PFSK-1 (cell line): ENCODE data around the gene PLEKHA6.

Experiments used
- FOXP2 ChIP-seq: optimal IDR thresholded peaks from 2 replicates; pipeline ENCODE3; 2011; ENCODE audit warnings: borderline replicate concordance, control low read depth, inconsistent platforms; ENCODE audit not compliant: insufficient read depth; ENCODE audit errors: extremely low read length, extremely low read depth
- POLR2AphosphoS5 ChIP-seq: IDR thresholded peaks from 2 replicates; pipeline ENCODE4 v1.6.1; 2012; ENCODE audit warnings: low read depth, mild to moderate bottlenecking, control low read depth, low read length, moderate library complexity
- SIN3A ChIP-seq: IDR thresholded peaks from 2 replicates; pipeline ENCODE4 v1.6.1; 2012; ENCODE audit warnings: mild to moderate bottlenecking, low read length, moderate library complexity, borderline replicate concordance; ENCODE audit not compliant: insufficient read depth
- TAF1 ChIP-seq: IDR thresholded peaks from 2 replicates; pipeline ENCODE4 v1.6.1; 2012; ENCODE audit warnings: low read length, control low read depth, borderline replicate concordance; ENCODE audit not compliant: insufficient read depth
- TF ChIP-seq, protein P1 (sequence below), 2 experiments: IDR thresholded peaks; 2 replicates each; pipeline versions ENCODE4 v1.6.1 to v1.8.0; 2011 to 2012; ENCODE audit warnings: low read depth in 2 of 2, low read length in 2 of 2, control low read depth in 1 of 2, inconsistent platforms in 1 of 2, mild to moderate bottlenecking in 1 of 2, moderate library complexity in 1 of 2; ENCODE audit not compliant: insufficient read depth in 1 of 2

Gene PLEKHA6

DNA sequence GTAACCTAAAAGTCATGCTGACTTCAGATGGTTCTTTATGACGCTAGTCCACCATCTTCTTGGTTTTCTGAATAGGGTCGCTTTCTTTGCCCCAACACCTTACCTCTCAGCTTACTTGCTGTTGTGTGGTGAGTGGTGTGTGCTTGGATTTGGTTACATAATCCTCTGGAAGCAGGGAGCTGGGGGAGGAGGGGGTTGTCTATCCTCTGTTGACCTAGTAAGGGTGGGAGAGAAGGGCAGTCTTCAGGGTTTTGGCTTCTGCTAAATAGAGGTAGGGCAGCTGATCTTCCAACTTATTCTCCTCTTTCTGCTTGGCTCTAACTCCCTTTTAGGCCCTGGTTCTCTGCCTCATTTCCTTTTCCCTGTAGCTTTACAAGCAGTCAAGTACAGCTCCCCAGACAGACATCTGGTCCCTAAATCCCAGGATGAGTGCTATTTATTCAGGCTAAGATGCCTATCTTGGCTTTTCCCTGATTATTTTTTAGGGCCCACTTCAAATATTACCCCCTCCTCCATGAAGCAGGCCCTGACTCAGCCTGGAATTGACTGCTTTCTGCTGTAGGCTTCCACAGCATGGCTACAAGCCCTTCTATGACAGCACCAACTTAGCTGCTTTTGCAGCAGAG is 187.2 kb downstream of the PLEKHA6 start:
- TF ChIP-seq TAF1 (no peak), FOXP2 (no peak), POLR2AphosphoS5 (no peak), SIN3A (no peak)
- TF ChIP-seq, protein P1, sequence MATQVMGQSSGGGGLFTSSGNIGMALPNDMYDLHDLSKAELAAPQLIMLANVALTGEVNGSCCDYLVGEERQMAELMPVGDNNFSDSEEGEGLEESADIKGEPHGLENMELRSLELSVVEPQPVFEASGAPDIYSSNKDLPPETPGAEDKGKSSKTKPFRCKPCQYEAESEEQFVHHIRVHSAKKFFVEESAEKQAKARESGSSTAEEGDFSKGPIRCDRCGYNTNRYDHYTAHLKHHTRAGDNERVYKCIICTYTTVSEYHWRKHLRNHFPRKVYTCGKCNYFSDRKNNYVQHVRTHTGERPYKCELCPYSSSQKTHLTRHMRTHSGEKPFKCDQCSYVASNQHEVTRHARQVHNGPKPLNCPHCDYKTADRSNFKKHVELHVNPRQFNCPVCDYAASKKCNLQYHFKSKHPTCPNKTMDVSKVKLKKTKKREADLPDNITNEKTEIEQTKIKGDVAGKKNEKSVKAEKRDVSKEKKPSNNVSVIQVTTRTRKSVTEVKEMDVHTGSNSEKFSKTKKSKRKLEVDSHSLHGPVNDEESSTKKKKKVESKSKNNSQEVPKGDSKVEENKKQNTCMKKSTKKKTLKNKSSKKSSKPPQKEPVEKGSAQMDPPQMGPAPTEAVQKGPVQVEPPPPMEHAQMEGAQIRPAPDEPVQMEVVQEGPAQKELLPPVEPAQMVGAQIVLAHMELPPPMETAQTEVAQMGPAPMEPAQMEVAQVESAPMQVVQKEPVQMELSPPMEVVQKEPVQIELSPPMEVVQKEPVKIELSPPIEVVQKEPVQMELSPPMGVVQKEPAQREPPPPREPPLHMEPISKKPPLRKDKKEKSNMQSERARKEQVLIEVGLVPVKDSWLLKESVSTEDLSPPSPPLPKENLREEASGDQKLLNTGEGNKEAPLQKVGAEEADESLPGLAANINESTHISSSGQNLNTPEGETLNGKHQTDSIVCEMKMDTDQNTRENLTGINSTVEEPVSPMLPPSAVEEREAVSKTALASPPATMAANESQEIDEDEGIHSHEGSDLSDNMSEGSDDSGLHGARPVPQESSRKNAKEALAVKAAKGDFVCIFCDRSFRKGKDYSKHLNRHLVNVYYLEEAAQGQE (IDR thresholded peaks at IDR 0.05; ENCODE audit: insufficient read depth in 1 of 2, low read depth in 2 of 2, low read length in 2 of 2) = no peak

DNA sequence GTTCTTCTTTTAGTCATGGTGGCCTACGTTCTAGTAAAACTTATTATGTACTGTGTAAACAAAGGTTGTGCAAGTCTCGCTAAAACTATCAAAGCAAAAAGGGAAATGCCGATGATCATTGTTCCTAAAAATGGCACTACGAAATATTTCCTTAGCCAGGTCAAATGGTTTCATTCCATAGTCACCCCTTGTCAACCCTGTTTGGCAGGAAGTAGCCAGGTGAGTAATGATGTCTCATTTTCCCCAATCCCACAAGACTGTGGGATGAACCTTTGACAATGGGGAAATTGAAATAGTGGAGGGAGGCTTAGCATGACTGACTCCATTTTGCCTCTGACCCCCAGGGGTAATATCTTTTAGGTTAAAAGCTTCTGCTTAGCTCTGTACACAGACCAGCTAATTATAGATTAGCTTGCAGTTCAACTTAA is 188.0 kb downstream of the PLEKHA6 start:
- TF ChIP-seq TAF1 (no peak), FOXP2 (no peak), SIN3A (no peak), POLR2AphosphoS5 (no peak)
- TF ChIP-seq, protein P1 (IDR thresholded peaks at IDR 0.05; ENCODE audit: insufficient read depth in 1 of 2, low read depth in 2 of 2, low read length in 2 of 2) = no peak

DNA sequence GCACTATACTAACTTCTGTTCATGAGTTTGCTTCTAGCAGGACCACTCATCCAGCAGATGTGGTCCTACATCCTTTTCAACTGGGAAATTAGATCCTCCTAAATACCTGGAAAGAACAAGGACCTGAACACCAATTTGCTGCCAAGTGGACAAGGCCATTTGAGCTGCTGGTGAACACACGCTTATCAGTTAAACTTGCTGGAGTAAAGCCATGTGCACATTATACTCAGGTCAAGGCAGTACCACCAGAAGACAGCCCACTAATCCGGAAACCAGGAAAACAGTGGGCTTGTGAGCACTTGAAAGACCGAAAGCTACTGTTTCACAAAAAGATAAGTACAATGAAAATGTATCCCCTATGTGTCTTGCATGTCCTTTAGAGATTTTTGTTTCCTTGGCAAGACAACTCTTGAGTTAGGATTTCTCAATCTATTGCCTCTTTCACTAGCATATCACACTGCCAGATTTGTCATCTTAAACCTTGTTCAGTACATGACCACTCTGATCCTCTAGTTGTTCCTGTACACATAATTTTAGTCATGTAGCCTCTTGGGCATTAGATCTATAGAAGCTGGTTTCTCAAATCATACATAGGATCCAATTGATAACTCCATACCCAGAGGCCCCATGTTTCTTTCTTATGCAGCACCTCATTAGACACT is 189.1 kb downstream of the PLEKHA6 start:
- TF ChIP-seq, protein P1 (IDR thresholded peaks at IDR 0.05; ENCODE audit: insufficient read depth in 1 of 2, low read depth in 2 of 2, low read length in 2 of 2) = no peak
- TF ChIP-seq FOXP2 = no peak
- TF ChIP-seq POLR2AphosphoS5 = no peak
- no peak for TF ChIP-seq SIN3A
- no peak for TF ChIP-seq TAF1

DNA sequence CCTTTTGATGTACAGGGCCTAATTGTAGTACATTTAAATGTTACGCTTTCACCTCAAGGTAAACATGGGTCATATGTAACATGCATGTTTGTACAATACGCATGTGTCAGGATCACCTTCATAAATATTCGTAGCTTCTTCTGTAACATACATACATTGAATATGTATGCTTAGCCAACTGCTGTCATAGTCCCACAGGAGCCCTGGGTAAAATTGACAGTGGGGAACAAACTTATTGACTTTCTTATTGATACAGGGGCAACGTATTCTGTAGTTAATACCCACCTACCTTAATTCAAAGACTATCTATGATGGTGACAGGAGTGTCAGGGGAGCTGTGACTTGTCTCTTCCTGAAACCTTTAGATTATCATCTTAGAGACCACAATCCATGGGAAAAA is 189.9 kb downstream of the PLEKHA6 start:
- no peak for TF ChIP-seq TAF1
- TF ChIP-seq, protein P1 (IDR thresholded peaks at IDR 0.05; ENCODE audit: insufficient read depth in 1 of 2, low read depth in 2 of 2, low read length in 2 of 2) = no peak
- no peak for TF ChIP-seq SIN3A
- no peak for TF ChIP-seq FOXP2
- no peak for TF ChIP-seq POLR2AphosphoS5
